Esophagus (tissue), 2 donors: ENCODE results near the gene ZNF562. TPM values are rescaled to one million over a fixed set of nuclear protein-coding genes. Genes with fewer than 3 reads are reported as not detected.
A peak's percentile ranks its signal among the peaks of the same experiment; 100 is the strongest.
"Not testable (repeated sequence)": the region's sequence is repeated elsewhere in the genome, so short reads cannot be mapped to it uniquely, and the experiment has no call there.

Experiments used
- H3K27ac ChIP-seq, 2 donors: one replicate each; pipeline ENCODE4 v1.5.1; 2013; ENCODE audit warnings: low read depth in 2 of 2, mild to moderate bottlenecking in 2 of 2, inconsistent platforms in 1 of 2, low read length in 1 of 2, moderate library complexity in 1 of 2
- H3K27me3 ChIP-seq, 2 donors: one replicate each; pipeline ENCODE4 v1.6.1; 2013; ENCODE audit warnings: low read length in 2 of 2, control low read depth in 1 of 2, mild to moderate bottlenecking in 1 of 2; ENCODE audit not compliant: insufficient read depth in 2 of 2, control insufficient read depth in 1 of 2
- H3K36me3 ChIP-seq, 2 donors: one replicate each; pipeline ENCODE4 v1.6.1; 2013; ENCODE audit warnings: low read length in 1 of 2; ENCODE audit not compliant: control insufficient read depth in 2 of 2, insufficient read depth in 2 of 2
- H3K4me1 ChIP-seq, 2 donors: one replicate each; pipeline ENCODE4 v1.6.1; 2013; ENCODE audit warnings: low read length in 1 of 2; ENCODE audit not compliant: control insufficient read depth in 2 of 2, insufficient read depth in 2 of 2
- H3K4me3 ChIP-seq, 2 donors: one replicate each; pipeline ENCODE4 v1.5.1; 2013; ENCODE audit warnings: low read length in 2 of 2, mild to moderate bottlenecking in 2 of 2, low read depth in 1 of 2, moderate library complexity in 1 of 2
- H3K9me3 ChIP-seq, 2 donors: one replicate each; pipeline ENCODE4 v1.6.1; 2013; ENCODE audit warnings: mild to moderate bottlenecking in 2 of 2, low read depth in 1 of 2, low read length in 1 of 2, moderate library complexity in 1 of 2; ENCODE audit not compliant: control insufficient read depth in 2 of 2, insufficient read depth in 1 of 2
- WGBS, 2 donors: extraction: QIAGEN DNeasy Blood & Tissue Kit; methylation state at CpG; one replicate each; pipeline ENCODE4 v1.1.7; 2013; 5-methylcytosine and 5-hydroxymethylcytosine counted together
- polyA plus RNA-seq, 2 donors: library from polyadenylated mRNA; stranded (reverse); fragments of 200-250 nt; gene quantifications; one replicate each; pipeline ENCODE4 v1.2.3, GENCODE V29; 2013
- donor health status: healthy with polysubstance abuse.
- donor health status: Bipolar disorder and iron deficiency.

The ZNF562 gene
- polyA plus RNA-seq, 2 donors = 11.2 to 14.2 TPM

DNA sequence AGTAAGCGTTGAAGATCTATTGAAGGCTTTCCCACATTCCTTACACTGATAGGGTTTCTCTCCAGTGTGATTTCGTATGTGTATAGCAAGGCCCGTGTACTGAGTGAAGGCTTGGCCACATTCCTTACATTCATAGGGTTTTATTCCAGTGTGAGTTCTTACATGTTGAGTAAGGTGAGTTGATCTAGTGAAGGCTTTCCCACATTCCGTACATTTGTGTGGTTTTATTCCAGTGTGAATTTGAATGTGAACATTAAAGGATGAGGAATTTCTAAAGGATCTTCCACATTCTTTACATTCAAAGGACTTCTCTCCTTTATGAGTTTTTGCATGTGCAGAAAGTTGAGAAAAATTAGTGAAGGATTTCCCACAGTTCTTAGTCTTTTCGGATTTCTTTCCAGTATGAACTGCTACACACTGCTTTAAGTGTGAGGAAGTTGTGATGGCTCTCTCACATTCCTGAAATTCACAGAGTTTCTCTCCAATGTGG lies 21.8 kb downstream of the ZNF562 start:
- 97 to 99% methylated on average over 5 of the region's 5 CpGs for WGBS, 2 donors
- H3K4me3 ChIP-seq, H3K27me3 ChIP-seq, H3K4me1 ChIP-seq, H3K27ac ChIP-seq: not testable (repeated sequence)
- peaks cover 19 to 26% of the 10 kb centered on the region in 2 donors for H3K36me3 ChIP-seq
- H3K9me3 ChIP-seq = peaks cover 2 to 21% of the 10 kb centered on the region in 2 donors

DNA sequence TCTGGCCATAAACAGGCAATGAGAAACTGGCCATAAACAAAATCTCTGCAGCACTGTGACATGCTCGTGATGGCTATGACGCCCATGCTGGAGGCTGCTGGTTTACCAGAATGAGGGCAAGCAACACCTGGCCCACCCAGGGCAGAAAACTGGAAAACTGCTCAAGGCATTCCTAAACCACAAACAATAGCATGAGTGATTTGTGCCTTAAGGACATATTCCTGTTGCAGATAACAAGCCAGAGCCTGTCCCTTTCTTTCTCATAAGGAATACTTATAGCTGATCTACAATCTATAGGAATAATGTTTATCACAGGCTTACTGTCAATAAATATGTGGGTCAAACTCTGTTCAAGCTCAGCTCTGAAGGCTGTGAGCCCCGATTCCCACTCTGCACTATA lies 23.4 kb downstream of the ZNF562 start:
- peaks cover 19 to 26% of the 10 kb centered on the region in 2 donors for H3K36me3 ChIP-seq
- H3K4me1 ChIP-seq, H3K27ac ChIP-seq, H3K27me3 ChIP-seq, H3K4me3 ChIP-seq: not testable (repeated sequence)
- 95 to 98% methylated on average over 3 of the region's 3 CpGs for WGBS, 2 donors
- peaks cover 2 to 21% of the 10 kb centered on the region in 2 donors for H3K9me3 ChIP-seq

DNA sequence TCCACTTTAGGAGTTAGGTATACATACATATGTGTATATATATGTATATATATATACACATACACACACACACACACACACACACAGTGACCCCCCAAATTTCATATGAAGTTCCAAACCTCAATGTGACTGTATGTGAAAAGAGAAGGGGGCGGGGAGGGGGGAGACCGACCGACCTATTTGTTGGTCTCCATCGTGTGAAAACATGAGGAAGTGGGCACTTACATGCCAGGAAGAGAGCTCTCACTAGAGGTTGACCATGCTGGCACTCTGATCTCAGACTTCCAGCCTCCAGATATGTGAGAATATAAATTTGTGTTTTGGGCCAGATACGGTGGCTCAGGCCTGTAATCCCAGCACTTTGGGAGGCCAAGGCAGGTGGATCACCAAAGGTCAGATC lies 24.6 kb downstream of the ZNF562 start:
- no peaks in the 10 kb centered on the region for H3K27me3 ChIP-seq
- no peak overlapping the region for H3K4me3 ChIP-seq
- H3K27ac ChIP-seq = no peak overlapping the region
- H3K9me3 ChIP-seq = peaks cover 2 to 21% of the 10 kb centered on the region in 2 donors
- no peaks in the 10 kb centered on the region for H3K4me1 ChIP-seq
- WGBS, 2 donors = 93 to 95% methylated on average over 5 of the region's 5 CpGs
- peaks cover 18 to 23% of the 10 kb centered on the region in 2 donors for H3K36me3 ChIP-seq

DNA sequence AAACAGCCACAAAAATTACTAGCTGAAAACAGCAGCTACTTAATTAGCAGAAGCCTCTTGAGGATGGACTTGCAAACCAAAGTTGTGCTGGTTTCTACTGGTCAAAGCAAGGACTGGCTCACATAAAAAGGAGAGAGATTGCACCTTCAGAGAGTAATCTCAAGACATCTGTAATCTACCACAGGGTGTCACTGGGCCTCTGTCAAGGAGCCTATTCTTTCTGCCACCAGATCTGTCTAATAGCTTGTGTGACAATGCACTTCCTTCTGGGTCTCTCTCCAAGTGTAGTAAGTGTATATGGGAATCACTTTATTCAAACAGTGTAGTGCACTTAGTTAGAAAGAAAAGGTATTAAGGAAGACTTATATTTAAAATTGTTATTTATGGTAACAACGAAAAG lies 29.4 kb downstream of the ZNF562 start:
- no peaks in the 10 kb centered on the region for H3K27me3 ChIP-seq
- 88 to 98% methylated on average over 1 of the region's 1 CpG for WGBS, 2 donors
- H3K36me3 ChIP-seq = peaks cover 0 to 2% of the 10 kb centered on the region in 2 donors
- H3K9me3 ChIP-seq = peaks cover 4 to 5% of the 10 kb centered on the region in 2 donors
- H3K4me3 ChIP-seq = no peak overlapping the region
- no peak overlapping the region for H3K27ac ChIP-seq
- no peaks in the 10 kb centered on the region for H3K4me1 ChIP-seq

DNA sequence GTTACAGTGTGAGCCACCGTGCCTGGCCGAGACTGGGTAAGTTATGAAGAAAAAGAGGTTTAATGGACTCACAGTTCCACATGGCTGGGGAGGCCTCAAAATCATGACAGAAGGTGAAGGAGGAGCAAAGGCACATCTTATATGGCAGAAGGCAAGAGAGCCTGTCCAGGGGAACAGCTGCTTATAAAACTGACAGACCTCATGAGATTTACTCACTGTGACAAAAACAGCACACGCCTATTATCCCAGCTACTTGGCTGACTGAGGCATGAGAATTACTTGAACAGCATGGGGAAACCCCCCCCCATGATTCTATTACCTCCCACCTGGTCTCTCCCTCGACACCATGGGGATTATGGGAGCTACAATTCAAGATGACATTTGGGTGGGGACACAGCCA lies 30.4 kb downstream of the ZNF562 start:
- Histone ChIP-seq H3K27ac (no peak overlapping the region), H3K4me3 (no peak overlapping the region), H3K4me1 (no peaks in the 10 kb centered on the region), H3K27me3 (no peaks in the 10 kb centered on the region), H3K36me3 (no peaks in the 10 kb centered on the region), H3K9me3 (peaks cover 2 to 4% of the 10 kb centered on the region in 2 donors)
- 91 to 92% methylated on average over 4 of the region's 4 CpGs for WGBS, 2 donors

DNA sequence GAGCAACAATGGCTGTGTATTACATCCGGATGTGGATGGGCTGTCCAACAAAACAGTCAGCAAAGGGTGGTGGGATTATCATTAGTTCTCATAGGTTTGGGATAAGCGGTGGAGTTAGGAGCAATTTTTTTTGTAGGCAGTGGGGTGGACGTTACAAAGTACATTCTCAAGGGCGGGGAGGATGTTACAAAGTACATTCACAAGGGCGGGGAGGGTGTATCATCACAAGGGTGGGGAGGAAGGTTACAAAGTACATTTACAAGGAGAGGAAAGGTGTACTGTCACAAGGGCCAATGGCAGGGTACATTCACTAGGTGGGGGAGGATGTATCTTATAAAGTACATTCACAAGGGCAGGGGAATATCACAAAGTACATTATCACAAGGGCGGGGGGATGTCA lies 33.1 kb downstream of the ZNF562 start:
- 93 to 94% methylated on average over 6 of the region's 6 CpGs for WGBS, 2 donors
- Histone ChIP-seq H3K27ac (no peak overlapping the region), H3K4me1 (no peaks in the 10 kb centered on the region), H3K4me3 (no peak overlapping the region), H3K9me3 (peaks cover 4% of the 10 kb centered on the region in 2 donors), H3K36me3 (no peaks in the 10 kb centered on the region), H3K27me3 (no peaks in the 10 kb centered on the region)

DNA sequence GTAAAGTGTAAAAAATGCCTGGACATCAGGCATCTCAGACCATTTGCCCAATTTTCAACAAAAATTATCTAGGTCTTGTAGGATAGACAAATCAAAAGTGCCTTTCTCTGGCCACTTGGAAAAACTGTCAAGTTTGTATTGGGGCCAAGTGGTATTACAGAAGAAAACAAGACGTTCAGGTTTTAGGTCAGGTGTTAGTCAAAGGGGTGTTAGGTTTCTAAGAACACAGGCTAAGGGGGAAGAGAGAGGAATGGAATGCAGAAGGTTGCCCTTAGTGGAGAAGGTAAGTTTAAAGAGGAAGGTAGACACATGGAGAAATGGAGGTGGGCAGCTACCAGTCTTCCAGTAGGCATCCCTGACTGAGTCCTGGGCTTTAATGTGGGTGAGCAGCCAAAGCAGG lies 33.9 kb downstream of the ZNF562 start:
- 48 to 49% methylated on average over 1 of the region's 1 CpG for WGBS, 2 donors
- H3K4me3 ChIP-seq = no peak overlapping the region
- H3K9me3 ChIP-seq = peaks cover 4% of the 10 kb centered on the region in 2 donors
- no peaks in the 10 kb centered on the region for H3K36me3 ChIP-seq
- H3K4me1 ChIP-seq = no peaks in the 10 kb centered on the region
- H3K27me3 ChIP-seq = no peaks in the 10 kb centered on the region
- H3K27ac ChIP-seq = peak overlapping the region in 1 of 2 donors; percentile 29

DNA sequence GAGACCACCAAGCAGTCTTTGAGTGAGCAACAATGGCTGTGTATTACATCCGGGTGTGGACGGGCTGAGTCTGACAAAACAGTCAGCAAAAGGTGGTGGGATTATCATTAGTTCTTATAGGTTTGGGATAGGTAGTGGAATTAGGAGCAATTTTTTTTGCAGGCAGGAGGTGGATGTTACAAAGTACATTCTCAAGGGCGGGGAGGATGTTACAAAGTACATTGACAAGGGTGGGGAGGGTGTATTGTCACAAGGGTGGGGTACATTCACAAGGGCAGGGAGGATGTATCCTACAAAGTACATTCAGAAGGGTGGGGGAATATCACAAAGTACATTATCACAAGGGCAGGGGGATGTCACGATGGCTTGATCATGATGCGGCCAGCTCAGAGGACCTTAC lies 38.9 kb downstream of the ZNF562 start:
- H3K27ac ChIP-seq = no peak overlapping the region
- H3K4me3 ChIP-seq = no peak overlapping the region
- 94 to 97% methylated on average over 5 of the region's 5 CpGs for WGBS, 2 donors
- H3K4me1 ChIP-seq = no peaks in the 10 kb centered on the region
- peaks cover 0 to 3% of the 10 kb centered on the region in 2 donors for H3K36me3 ChIP-seq
- peaks cover 0 to 2% of the 10 kb centered on the region in 2 donors for H3K9me3 ChIP-seq
- no peaks in the 10 kb centered on the region for H3K27me3 ChIP-seq

DNA sequence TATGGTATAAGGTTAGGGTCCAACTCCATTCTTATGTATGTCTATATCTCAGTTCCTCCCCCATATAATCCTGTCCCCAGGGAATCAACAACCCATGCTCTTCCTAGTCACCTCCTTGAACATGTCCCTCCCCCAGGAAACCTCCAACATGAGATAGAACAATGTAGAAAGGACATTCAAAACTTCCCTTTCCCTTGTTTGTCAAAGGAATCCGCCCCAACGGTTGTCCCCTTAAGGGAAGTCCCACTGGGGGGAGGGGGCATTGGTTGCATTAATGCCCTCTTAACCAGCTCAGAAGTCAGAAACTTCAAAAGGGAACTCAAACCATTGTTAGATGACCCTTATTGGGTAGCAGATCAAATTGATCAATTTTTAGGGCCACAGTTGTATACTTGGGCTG lies 47.0 kb downstream of the ZNF562 start:
- Histone ChIP-seq H3K36me3 (no peaks in the 10 kb centered on the region), H3K4me1 (peaks cover 0 to 3% of the 10 kb centered on the region in 2 donors), H3K27me3 (no peaks in the 10 kb centered on the region), H3K27ac (no peak overlapping the region), H3K4me3 (no peak overlapping the region), H3K9me3 (no peaks in the 10 kb centered on the region)
- WGBS, 2 donors = 75 to 81% methylated on average over 2 of the region's 2 CpGs

DNA sequence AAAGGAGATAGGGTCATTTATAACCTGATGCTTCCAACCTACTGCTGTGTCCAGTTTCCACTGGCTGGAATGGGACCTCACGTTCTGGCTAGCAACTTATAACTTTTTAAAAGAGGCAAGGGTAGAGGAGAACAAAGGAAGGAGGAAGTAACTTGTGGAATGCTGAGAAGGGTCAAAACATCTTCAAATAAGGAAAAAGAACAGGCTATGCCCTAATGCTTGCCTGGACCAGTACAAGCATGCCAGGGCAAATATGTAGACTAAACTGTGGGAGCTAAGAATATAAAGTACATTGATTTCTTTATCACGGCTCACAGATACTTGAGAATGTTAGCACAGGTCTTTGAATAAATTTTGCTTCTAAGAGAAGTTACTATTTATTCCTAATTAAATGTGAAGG lies 52.4 kb downstream of the ZNF562 start:
- peak overlapping the region in 1 of 2 donors; percentile 10 for H3K4me3 ChIP-seq

More for the DNA sequence above, 52.4 kb downstream of the ZNF562 start:
- H3K36me3 ChIP-seq = peaks cover 2 to 9% of the 10 kb centered on the region in 2 donors
- peak overlapping the region; percentile 74 to 84 for H3K27ac ChIP-seq
- peaks cover 0 to 3% of the 10 kb centered on the region in 2 donors for H3K4me1 ChIP-seq
- no peaks in the 10 kb centered on the region for H3K27me3 ChIP-seq
- 40 to 43% methylated on average over 2 of the region's 2 CpGs for WGBS, 2 donors
- H3K9me3 ChIP-seq = no peaks in the 10 kb centered on the region
